LNCaP clone FGC (cell line): ENCODE results near the gene CDC42.

Experiments
- DNase-seq: peaks from one replicate; pipeline ENCODE4 v3.0.0-alpha.2; 2011; ENCODE audit warnings: low read depth
- H3K4me3 ChIP-seq: 2 replicates; pipeline ENCODE4 v1.5.1; 2011; ENCODE audit warnings: mild to moderate bottlenecking, low read depth, low read length, control low read depth
- CTCF ChIP-seq: IDR thresholded peaks from 2 replicates; pipeline ENCODE4 v1.5.1; 2012; ENCODE audit warnings: mild to moderate bottlenecking; ENCODE audit not compliant: control insufficient read depth, insufficient read depth; ENCODE audit errors: extremely low read depth

The CDC42 gene

DNA sequence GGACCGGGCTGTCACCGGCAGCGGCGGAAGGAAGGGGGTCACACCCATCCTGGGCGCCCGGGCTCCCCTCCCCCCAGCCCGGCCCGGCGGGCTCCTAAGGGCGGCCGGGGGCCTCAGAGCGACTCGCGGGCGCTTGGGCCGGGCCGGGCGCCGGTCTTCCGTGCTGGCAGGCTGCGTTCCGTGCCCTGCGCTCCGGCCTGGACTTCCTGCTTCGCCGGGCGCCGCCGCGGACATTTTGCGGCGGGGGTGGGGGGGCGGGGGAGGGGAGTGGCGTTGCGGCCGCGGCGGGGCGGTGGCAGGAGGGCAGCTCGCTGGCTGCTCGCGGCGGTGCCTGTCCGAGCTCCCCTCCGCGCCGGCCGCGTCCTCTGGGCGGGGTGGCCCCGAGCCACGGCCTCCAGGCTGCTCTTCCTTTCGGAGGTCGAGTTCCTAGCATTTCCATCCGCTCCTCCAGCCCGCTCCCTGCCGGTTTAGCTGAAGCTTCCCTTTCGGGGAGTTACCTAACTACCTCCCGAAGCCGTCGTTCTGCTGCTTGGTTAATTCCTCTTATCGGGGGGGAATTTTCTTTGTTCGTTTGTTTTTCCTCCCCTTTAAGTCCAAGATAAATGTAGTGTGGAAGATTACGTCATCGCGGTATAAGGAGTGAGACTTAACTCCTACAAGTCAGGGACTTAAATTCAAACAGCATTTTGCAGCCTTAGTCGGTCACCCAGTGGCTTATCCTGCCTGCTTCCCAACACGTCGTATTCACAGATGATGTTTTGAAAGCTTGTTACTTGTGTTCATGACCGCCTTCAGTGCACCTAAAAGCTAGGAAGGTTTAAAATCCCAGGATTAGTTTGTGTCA, 730 bp downstream of the CDC42 start:
- H3K4me3 ChIP-seq = peak overlapping the region; percentile 67
- TF ChIP-seq CTCF = no peak
- peak; percentile 32 for DNase-seq

- no peak for TF ChIP-seq CTCF
- DNase-seq = no peak
- H3K4me3 ChIP-seq = peak overlapping the region; percentile 67
Measured at GRCh38 chr1:22053861-22054770, 1.6 kb downstream of the CDC42 start.

GRCh38 chr1:22055463-22055862, 3.0 kb downstream of the CDC42 start:
- no peak overlapping the region for H3K4me3 ChIP-seq
- TF ChIP-seq CTCF = no peak
- DNase-seq = no peak

GRCh38 chr1:22056043-22056442, 3.5 kb downstream of the CDC42 start:
- TF ChIP-seq CTCF = no peak
- DNase-seq = no peak
- H3K4me3 ChIP-seq = no peak overlapping the region

DNA sequence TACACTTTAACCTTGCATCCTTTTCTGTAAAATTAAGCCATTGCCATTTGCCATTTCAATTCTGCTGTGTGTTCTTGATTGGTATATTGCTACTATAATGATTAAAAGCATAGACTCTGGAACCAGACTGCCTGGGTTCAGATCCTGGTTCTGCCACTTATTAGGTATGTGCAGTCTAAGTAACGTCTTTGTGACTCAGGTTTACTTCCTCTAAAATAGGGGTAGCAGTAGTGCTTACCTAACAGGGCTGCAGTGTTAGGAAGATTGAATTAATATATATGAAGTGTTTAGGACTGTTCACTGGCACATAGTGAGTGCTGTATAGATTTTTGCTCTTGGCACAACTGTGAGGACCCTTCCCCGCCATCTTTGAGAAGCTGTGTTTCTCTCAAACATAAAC, 4.4 kb downstream of the CDC42 start:
- no peak for TF ChIP-seq CTCF
- no peak overlapping the region for H3K4me3 ChIP-seq
- DNase-seq = no peak

DNA sequence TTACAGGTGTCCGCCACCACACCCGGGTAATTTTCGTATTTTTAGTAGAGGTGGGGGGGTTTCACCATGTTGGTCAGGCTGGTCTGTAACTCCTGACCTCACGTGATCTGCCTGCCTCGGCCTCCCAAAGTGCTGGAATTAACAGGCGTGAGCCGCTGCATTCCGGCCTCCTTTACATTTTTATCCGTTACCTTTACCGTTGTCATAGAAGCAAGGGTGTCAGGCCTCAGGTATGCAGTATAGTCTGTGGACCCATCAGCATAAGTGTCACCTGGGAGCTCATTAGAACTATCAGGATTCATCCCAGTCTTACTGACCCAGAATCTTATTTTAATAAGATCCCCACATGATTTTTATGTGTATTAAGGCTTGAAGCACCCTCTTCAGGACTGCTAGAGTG, 5.4 kb downstream of the CDC42 start:
- TF ChIP-seq CTCF = no peak
- no peak overlapping the region for H3K4me3 ChIP-seq
- no peak for DNase-seq
